K562 (cell line): ENCODE measurements around the gene VGF. TPM values are rescaled to one million over a fixed set of nuclear protein-coding genes. Genes with fewer than 3 reads are reported as not detected.

Source experiments
- AFF1 ChIP-seq, 2 experiments: fragments of 450-650 bp; IDR thresholded peaks; 2 replicates each; pipeline ENCODE4 v1.6.1; 2018; ENCODE audit warnings: mild to moderate bottlenecking in 2 of 2, low read depth in 1 of 2; ENCODE audit not compliant: partially characterized antibody in 2 of 2
- ARID1B ChIP-seq: fragments of 450-650 bp; IDR thresholded peaks from 2 replicates; pipeline ENCODE4 v1.6.1; 2016; ENCODE audit warnings: antibody characterized with exemption, mild to moderate bottlenecking, inconsistent platforms
- ARID2 ChIP-seq: fragments of 450-650 bp; IDR thresholded peaks from 2 replicates; pipeline ENCODE4 v1.6.1; 2017; ENCODE audit warnings: antibody characterized with exemption, mild to moderate bottlenecking
- E2F6 ChIP-seq, 2 experiments: IDR thresholded peaks; 2 replicates each; pipeline ENCODE4 v1.6.1; 2011; ENCODE audit warnings: borderline replicate concordance in 1 of 2, control low read depth in 1 of 2, low read depth in 1 of 2, low read length in 1 of 2, mild to moderate bottlenecking in 1 of 2, mixed read lengths in 1 of 2, moderate library complexity in 1 of 2; ENCODE audit not compliant: insufficient read depth in 1 of 2, insufficient read length in 1 of 2, poor library complexity in 1 of 2, severe bottlenecking in 1 of 2; ENCODE audit errors: extremely low read depth in 1 of 2
- EHMT2 ChIP-seq: fragments of 450-650 bp; IDR thresholded peaks from 2 replicates; pipeline ENCODE4 v1.6.1; 2018; ENCODE audit warnings: antibody characterized with exemption
- FOS ChIP-seq: IDR thresholded peaks from 3 replicates; pipeline ENCODE4 v1.6.1; 2011; ENCODE audit not compliant: insufficient read length; ENCODE audit errors: extremely low read depth
- HMGXB4 ChIP-seq: sonication (generic); formaldehyde crosslinking; IDR thresholded peaks from 2 replicates; pipeline ENCODE4 v1.8.1; 2023; ENCODE audit warnings: mild to moderate bottlenecking, missing genetic modification reagents
- KDM4B ChIP-seq, 2 experiments: fragments of 450-650 bp in 1 of 2; sonication (generic) in 1 of 2; IDR thresholded peaks; 2 replicates each; pipeline ENCODE4 v1.6.1; 2016 to 2017; ENCODE audit warnings: borderline replicate concordance in 2 of 2, antibody characterized with exemption in 1 of 2, low read depth in 1 of 2, mild to moderate bottlenecking in 1 of 2
- LEF1 ChIP-seq: fragments of 450-650 bp; IDR thresholded peaks from 2 replicates; pipeline ENCODE4 v1.6.1; 2016; ENCODE audit warnings: mild to moderate bottlenecking
- MAFF ChIP-seq: IDR thresholded peaks from 2 replicates; pipeline ENCODE4 v1.6.1; 2012; ENCODE audit warnings: low read length, improper control_type of control experiment
- MBD2 ChIP-seq: sonication (generic); IDR thresholded peaks from 2 replicates; pipeline ENCODE4 v1.6.1; 2016; ENCODE audit warnings: low read depth, borderline replicate concordance
- NEUROD1 ChIP-seq: fragments of 150-350 bp; IDR thresholded peaks from 2 replicates; pipeline ENCODE4 v1.6.1; 2014; ENCODE audit warnings: borderline replicate concordance, low read length, low read depth; ENCODE audit not compliant: partially characterized antibody
- TRIM24 ChIP-seq, 2 experiments: fragments of 450-650 bp; IDR thresholded peaks; 2 replicates each; pipeline ENCODE4 v1.6.1; 2016
- VEZF1 ChIP-seq: fragments of 200-800 bp; sonication (Bioruptor generic); IDR thresholded peaks from 2 replicates; pipeline ENCODE4 v1.6.1; 2017; ENCODE audit warnings: missing genetic modification characterization, missing compliant biosample characterization
- ZEB2 ChIP-seq: fragments of 450-650 bp; IDR thresholded peaks from 2 replicates; pipeline ENCODE4 v1.6.1; 2016
- ZNF133 ChIP-seq: fragments of 250-450 bp; sonication (Bioruptor Pico); IDR thresholded peaks from 2 replicates; pipeline ENCODE4 v1.4.0; 2020; ENCODE audit warnings: mild to moderate bottlenecking
- ZNF398 ChIP-seq: fragments of 250-450 bp; sonication (Bioruptor Pico); IDR thresholded peaks from 2 replicates; pipeline ENCODE4 v1.8.0; 2021; ENCODE audit warnings: moderate library complexity, mild to moderate bottlenecking, inconsistent platforms
- polyA plus RNA-seq, 8 experiments: library from polyadenylated mRNA; depleted of rRNA in 4 of 8; stranded (reverse) in 5 of 8; unstranded in 3 of 8; fragments of >200 nt; fragmentation: Nextera tagmentation in 2 of 8; fragmentation: Illumina TruSeq in 1 of 8; extraction: Ambion mirVana in 2 of 8; extraction: Trizol in 1 of 8; gene quantifications; 2 replicates each; pipeline versions ENCODE4 v1.2.1 to v1.2.3, GENCODE V29; 2011 to 2014; ENCODE audit warnings: inconsistent platforms in 1 of 8, missing spikeins in 1 of 8
- total RNA-seq, 7 experiments: library from RNA; depleted of rRNA in 6 of 7; stranded (reverse); fragments of >200 nt in 6 of 7; fragmentation: Illumina TruSeq in 2 of 7; extraction: Trizol in 2 of 7; gene quantifications; 2 replicates each; pipeline versions ENCODE4 v1.2.1 to v1.2.3, GENCODE V29; 2011 to 2021; ENCODE audit warnings: low replicate concordance in 1 of 7

Gene VGF
- total and polyA plus RNA-seq, 9 of the 15 experiments (the other 6 are each of a cell fraction or from before 2014, with no cell fraction given), result 0.03 to 5.7 (median 0.34) TPM

GRCh38 chr7:101169110-101169837 is 3.9 kb upstream of the VGF start (continued):
- 0 out of 2 replicates have a peak, but pooled peaks have one; percentile 16 for TF ChIP-seq ARID2
- TF ChIP-seq ZNF133 (CRISPR knock-in tag), result no peak
- TF ChIP-seq KDM4B (IDR thresholded peaks at IDR 0.05; ENCODE audit: borderline replicate concordance in 2 of 2, low read depth in 1 of 2), result no peak
- TF ChIP-seq HMGXB4 (CRISPR knock-in tag), result no peak
- peak; percentile 20; the same call in 1 of the 2 replicates for TF ChIP-seq MBD2
- TF ChIP-seq MAFF, result no peak
- TF ChIP-seq ZEB2, result 0 out of 2 replicates have a peak, but pooled peaks have one; percentile 22
- no peak for TF ChIP-seq AFF1 (IDR thresholded peaks at IDR 0.05; ENCODE audit: low read depth in 1 of 2, partially characterized antibody in 2 of 2)
- TF ChIP-seq NEUROD1, result peak; percentile 60
- TF ChIP-seq E2F6 (IDR thresholded peaks at IDR 0.05; ENCODE audit: borderline replicate concordance in 1 of 2, extremely low read depth in 1 of 2, insufficient read depth in 1 of 2, insufficient read length in 1 of 2, low read depth in 1 of 2, low read length in 1 of 2, poor library complexity in 1 of 2, severe bottlenecking in 1 of 2), result no peak
- TF ChIP-seq ARID1B, result peak; percentile 89
- TF ChIP-seq LEF1, result peak; percentile 47
- TF ChIP-seq FOS, result peak; percentile 49
- TF ChIP-seq TRIM24 (IDR thresholded peaks at IDR 0.05), result peak; percentile 60 to 81
- TF ChIP-seq ZNF398 (CRISPR knock-in tag), result no peak
- peak; percentile 62 for TF ChIP-seq VEZF1
- peak; percentile 81 for TF ChIP-seq EHMT2
